GM12872 (cell line): ENCODE data around the gene ITGA11.

Source experiments
- TF ChIP-seq, protein P1 (sequence below): IDR thresholded peaks from 3 replicates; pipeline ENCODE4 v1.5.1; 2011; ENCODE audit warnings: low read depth, mild to moderate bottlenecking, low read length, moderate library complexity; ENCODE audit not compliant: insufficient read depth

ITGA11 gene

GRCh38 chr15:68365140-68365745, 66.7 kb downstream of the ITGA11 start:
- TF ChIP-seq, protein P1, sequence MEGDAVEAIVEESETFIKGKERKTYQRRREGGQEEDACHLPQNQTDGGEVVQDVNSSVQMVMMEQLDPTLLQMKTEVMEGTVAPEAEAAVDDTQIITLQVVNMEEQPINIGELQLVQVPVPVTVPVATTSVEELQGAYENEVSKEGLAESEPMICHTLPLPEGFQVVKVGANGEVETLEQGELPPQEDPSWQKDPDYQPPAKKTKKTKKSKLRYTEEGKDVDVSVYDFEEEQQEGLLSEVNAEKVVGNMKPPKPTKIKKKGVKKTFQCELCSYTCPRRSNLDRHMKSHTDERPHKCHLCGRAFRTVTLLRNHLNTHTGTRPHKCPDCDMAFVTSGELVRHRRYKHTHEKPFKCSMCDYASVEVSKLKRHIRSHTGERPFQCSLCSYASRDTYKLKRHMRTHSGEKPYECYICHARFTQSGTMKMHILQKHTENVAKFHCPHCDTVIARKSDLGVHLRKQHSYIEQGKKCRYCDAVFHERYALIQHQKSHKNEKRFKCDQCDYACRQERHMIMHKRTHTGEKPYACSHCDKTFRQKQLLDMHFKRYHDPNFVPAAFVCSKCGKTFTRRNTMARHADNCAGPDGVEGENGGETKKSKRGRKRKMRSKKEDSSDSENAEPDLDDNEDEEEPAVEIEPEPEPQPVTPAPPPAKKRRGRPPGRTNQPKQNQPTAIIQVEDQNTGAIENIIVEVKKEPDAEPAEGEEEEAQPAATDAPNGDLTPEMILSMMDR = no peak

GRCh38 chr15:68364660-68365035, 67.3 kb downstream of the ITGA11 start:
- TF ChIP-seq, protein P1 = no peak

GRCh38 chr15:68364028-68364659, 67.8 kb downstream of the ITGA11 start:
- TF ChIP-seq, protein P1 = no peak

- TF ChIP-seq, protein P1 = no peak
Observed at GRCh38 chr15:68363353-68363752, 68.6 kb downstream of the ITGA11 start.

DNA sequence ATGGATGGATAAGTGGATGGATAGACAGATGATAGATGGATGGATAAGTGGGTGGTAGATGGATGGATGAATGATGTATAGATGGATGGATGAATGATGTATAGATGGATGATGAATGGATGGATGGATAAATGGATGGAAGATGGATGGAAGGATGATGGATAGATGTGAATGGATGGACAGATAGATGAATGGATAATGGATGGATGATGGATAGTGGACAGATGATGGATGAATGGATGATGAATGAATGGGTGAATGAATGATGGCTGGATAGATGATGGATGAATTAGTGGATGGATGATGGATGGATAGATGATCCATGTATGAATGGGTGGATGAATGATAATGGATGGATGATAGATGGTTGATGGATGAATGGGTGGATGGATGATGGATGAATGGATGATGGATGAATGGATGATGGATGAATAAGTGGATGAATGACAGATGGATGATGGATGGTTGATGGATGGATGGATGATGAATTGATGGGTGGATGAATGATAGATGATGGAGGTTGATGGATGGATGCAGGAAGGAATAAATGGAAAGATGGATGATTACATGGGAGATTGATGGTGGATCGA, 69.3 kb downstream of the ITGA11 start:
- TF ChIP-seq, protein P1 = no peak

- TF ChIP-seq, protein P1 = no peak
Observed at GRCh38 chr15:68360721-68361120, 71.2 kb downstream of the ITGA11 start.

DNA sequence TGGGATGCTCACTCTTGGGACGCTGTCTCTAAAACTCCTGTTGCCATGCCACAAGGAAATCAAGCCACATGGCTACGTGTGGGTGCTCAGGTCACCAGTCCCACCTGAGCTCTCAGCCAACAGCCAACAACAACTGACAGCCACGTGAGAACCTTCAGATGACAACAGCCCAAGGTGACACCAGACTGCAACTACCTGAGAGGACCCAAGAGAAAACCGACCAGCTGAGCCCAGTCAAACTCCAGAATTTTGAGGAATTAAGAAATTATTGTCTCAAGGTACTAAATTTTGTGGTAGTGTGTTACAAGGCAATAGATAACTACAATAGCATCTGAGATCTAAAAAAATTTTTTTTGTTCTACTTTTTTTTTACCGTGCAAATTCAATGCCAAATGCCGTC, 75.2 kb downstream of the ITGA11 start:
- TF ChIP-seq, protein P1 = no peak
